ENCODE measurements around the gene WDR62.

WDR62 gene

DNA sequence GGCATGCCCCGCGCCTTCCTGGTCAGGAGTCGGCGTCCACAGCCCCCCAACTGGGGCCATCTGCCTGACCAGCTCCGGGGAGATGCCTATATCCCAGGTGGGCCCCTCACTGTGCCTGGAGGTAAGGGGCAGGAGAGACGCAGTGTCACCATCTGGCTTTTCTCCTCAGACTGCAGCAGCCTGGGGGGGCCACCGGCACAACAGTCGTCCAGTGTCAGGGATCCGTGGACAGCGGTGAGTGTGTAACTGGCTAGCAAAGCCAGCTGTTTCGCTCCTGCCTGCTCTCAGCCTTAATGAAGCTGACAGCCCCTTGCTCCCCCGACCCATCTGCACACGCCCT lies 56.5 kb downstream of the WDR62 start:
- H3K4me3 ChIP-seq (ENCODE audit: low read length): no peak overlapping the region
- TF ChIP-seq, protein P1, sequence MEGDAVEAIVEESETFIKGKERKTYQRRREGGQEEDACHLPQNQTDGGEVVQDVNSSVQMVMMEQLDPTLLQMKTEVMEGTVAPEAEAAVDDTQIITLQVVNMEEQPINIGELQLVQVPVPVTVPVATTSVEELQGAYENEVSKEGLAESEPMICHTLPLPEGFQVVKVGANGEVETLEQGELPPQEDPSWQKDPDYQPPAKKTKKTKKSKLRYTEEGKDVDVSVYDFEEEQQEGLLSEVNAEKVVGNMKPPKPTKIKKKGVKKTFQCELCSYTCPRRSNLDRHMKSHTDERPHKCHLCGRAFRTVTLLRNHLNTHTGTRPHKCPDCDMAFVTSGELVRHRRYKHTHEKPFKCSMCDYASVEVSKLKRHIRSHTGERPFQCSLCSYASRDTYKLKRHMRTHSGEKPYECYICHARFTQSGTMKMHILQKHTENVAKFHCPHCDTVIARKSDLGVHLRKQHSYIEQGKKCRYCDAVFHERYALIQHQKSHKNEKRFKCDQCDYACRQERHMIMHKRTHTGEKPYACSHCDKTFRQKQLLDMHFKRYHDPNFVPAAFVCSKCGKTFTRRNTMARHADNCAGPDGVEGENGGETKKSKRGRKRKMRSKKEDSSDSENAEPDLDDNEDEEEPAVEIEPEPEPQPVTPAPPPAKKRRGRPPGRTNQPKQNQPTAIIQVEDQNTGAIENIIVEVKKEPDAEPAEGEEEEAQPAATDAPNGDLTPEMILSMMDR (conservative IDR thresholded peaks at IDR 0.05; ENCODE audit: low read depth, low read length): no peak
- no peak for DNase-seq (ENCODE audit: low read depth)

- DNase-seq (ENCODE audit: low read depth): no peak
- no peak overlapping the region for H3K4me3 ChIP-seq (ENCODE audit: low read length)
- TF ChIP-seq, protein P1 (conservative IDR thresholded peaks at IDR 0.05; ENCODE audit: low read depth, low read length): no peak
Measured at GRCh38 chr19:36112678-36113077, 58.0 kb downstream of the WDR62 start.

DNA sequence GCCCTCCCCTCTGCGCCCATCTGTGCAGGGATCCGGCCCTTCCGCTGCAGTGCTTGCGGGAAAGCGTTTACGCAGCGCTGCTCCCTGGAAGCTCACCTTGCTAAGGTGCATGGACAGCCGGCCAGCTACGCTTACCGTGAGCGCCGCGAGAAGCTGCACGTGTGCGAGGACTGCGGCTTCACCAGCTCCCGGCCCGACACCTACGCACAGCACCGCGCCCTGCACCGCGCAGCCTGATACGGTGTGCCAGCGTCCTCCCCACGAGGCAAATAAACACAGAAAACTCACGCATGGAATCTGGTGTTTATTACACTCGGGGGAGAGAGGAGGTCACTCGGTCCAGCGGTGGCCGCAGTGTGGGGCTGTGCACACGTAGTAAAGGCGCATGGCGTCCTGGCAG lies 58.7 kb downstream of the WDR62 start:
- peak overlapping the region; percentile 93 for H3K4me3 ChIP-seq (ENCODE audit: low read length)
- TF ChIP-seq, protein P1 (conservative IDR thresholded peaks at IDR 0.05; ENCODE audit: low read depth, low read length): no peak

DNA sequence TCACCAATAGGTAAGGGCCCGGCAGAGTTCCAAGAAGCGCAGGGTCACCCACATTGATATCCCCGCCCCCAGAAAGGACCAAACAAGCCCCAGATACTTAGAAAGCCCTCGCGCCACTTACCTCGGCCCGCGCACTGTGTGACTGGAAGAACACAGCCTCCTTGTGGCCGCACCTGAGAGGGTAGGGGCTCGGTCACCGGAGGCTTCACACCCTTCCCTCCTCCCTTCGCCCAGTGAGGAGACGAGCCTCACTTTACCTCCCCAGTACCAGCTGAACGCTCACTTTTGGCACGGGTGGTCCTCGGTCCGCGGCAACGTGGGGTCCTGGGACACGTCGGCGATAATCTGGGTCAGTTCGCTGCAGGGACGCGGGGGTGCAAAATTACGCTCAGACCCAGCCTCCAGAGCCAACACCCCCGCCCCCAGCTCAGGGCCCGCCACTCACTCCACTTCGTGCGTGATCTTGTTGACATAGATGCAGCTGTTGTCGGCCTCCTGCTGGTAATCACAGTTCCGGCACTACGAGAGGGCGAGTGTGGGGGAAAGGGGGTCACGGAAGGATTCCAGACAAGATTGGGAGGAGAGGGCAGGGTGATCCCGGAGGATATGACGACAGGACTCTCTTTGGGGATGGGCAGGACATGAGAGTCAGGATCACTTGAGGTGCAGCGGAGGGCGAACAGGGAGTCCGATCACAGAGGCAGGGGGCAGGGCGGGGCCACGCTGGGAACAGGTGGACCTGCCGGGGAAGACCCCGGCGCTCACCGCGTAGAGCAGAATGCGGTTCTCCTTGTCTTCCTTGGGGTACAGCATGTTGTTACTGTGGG lies 59.4 kb downstream of the WDR62 start:
- DNase-seq (ENCODE audit: low read depth): no peak
- H3K4me3 ChIP-seq (ENCODE audit: low read length): peak overlapping the region; percentile 93
- TF ChIP-seq, protein P1 (conservative IDR thresholded peaks at IDR 0.05; ENCODE audit: low read depth, low read length): peak; percentile 43

More for the DNA sequence above, 58.7 kb downstream of the WDR62 start:
- no peak for DNase-seq (ENCODE audit: low read depth)

DNA sequence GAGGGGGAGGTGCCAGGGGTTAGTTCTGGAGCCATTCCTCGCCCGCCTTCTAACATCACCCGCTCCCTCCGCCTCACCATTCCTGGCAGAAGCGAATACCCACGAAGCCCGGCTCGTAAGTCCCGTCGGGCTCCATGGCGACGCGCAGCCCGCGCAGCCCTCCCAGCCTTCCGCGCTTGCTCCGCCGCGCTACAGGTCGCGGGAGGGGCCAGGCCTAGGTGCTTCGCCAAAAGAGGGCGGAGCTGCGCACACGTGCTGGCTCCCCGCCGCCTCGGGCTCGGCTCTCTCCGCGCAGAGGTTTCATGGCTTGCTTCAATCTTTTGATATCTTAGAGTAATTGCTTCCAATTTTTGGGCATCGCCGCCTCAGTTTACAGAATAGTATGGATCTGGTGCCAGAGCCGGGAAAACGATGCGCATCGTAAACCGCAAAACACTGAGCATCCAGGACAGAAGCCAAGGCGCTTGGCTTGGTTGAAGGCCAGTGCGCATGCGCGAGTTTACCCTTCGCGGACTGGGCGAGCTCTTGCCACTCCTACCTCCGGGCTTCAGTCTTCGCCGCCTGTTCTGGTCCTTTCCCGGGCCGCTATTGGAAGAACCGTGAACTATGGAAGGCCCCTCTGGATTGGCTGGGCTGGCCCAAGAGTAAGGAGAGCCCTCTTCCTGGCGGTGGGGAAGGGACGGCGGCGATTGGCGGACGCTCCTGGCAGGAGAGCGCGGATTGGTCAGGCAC lies 60.2 kb downstream of the WDR62 start, which contains the start of gene POLR2I:
POLR2I (minus strand) TSS at position 155 of the 732 bp plus-strand sequence; CDS start at position 136, 19 bp downstream.
- peak; percentile 99 for DNase-seq (ENCODE audit: low read depth)
- TF ChIP-seq, protein P1 (conservative IDR thresholded peaks at IDR 0.05; ENCODE audit: low read depth, low read length): no peak
- peak within 1 kb of the TSS; percentile 93 for H3K4me3 ChIP-seq (ENCODE audit: low read length)

DNA sequence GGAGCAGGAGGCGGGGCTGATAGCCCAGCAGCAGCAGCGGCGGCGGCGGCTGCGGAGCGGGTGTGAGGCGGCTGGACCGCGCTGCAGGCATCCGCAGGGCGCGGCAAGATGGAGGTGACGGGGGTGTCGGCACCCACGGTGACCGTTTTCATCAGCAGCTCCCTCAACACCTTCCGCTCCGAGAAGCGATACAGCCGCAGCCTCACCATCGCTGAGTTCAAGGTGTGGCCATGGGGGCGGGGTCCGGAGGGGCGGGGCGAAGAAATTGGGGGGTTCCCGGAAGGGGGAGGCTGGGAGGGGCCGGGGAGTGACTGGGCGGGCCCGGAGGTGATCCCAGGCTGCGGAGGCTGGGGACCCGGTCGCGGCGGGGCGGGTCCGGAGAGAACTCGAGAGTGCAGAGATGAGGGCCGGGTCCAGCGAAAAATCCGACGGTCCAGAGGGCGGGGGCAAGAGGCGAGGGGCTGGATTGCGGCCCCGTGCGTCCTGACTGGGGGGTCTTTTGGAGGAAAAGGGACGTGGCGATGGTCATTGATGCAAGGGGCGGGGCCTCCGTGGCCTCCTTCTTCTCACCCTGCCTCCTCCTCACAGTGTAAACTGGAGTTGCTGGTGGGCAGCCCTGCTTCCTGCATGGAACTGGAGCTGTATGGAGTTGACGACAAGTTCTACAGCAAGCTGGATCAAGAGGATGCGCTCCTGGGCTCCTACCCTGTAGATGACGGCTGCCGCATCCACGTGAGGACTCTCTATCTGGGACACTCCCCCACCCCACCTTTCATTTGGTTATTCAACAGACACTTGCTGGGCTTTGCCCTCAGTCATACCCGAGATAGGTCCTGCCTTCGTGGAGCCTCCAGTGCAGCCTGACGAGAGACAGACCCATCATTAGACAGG lies 61.0 kb downstream of the WDR62 start, which contains the start of gene TBCB:
TBCB (plus strand) TSS at position 16 of the 891 bp plus-strand sequence; CDS start at position 109, 93 bp downstream.
- TF ChIP-seq, protein P1 (conservative IDR thresholded peaks at IDR 0.05; ENCODE audit: low read depth, low read length): no peak
- DNase-seq (ENCODE audit: low read depth): no peak
- H3K4me3 ChIP-seq (ENCODE audit: low read length): peak within 1 kb of the TSS; percentile 93
